ENCODE results near the gene LIM2. TPM values are rescaled to one million over a fixed set of nuclear protein-coding genes. Genes with fewer than 3 reads are reported as not detected.

Gene LIM2
- total RNA-seq, 1 donor from 2014 or later, result not detected

DNA sequence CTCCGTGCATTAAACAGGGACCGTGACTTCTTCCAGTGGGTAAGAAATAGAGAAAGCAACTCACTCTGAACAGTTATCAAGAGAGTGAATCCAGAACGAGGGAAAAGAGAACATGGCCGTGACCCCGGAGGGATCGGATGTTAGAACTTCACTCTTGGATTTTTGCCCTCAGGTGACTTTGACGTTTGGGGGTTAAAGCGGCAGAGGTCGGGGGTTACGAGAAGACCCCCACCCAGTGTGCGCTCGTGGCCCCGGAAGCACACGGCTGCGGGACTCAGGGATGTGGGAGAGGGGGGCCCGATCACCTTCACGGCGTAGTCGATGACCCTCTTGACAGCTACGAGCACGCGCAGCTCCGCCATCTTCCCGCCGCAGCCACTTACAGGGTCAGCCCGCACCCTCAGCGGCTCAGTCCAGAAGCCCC, 21.8 kb downstream of the LIM2 start, which contains the start of gene ETFB:
ETFB (minus strand) TSS at position 424 of the 424 bp plus-strand sequence; CDS start at position 362, 62 bp downstream.
- no peak for DNase-seq (ENCODE audit: low read depth)

DNA sequence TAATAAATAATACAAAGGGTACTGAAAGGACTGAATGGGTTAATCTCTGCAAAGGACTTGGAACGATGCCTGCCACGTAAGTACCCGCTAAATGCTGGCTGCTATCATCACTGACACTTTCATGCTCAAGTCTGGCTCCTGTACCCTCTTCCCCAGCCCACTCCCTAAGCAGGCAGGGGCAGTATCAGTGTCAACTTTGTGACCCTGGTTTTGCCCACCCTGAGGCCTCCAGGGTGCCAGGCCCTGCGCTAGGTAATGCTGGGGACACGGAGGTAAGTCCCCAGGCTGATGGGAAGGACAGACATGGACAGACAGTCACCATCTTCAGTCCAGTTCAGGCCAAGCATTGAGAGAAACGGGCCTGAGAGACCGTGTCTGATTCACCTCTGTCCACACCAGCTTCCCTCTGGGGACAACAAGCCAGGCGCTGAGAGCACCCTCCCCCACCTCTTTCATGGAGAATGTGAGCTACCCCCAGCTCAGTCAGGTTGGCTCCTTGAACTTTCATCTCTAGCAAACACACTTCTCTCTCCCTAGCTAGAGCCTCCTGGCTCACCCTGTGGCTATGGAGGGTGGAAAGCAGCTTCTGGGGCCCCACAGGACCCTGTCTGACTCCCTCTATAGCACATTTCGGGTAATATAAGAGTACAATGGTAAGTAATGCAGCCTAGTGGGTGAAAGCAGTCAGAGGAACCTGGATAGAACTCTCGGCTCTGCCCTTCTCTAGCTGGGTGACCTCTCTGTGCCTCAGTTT, 22.4 kb downstream of the LIM2 start:
- peak; percentile 45 for DNase-seq (ENCODE audit: low read depth)

DNA sequence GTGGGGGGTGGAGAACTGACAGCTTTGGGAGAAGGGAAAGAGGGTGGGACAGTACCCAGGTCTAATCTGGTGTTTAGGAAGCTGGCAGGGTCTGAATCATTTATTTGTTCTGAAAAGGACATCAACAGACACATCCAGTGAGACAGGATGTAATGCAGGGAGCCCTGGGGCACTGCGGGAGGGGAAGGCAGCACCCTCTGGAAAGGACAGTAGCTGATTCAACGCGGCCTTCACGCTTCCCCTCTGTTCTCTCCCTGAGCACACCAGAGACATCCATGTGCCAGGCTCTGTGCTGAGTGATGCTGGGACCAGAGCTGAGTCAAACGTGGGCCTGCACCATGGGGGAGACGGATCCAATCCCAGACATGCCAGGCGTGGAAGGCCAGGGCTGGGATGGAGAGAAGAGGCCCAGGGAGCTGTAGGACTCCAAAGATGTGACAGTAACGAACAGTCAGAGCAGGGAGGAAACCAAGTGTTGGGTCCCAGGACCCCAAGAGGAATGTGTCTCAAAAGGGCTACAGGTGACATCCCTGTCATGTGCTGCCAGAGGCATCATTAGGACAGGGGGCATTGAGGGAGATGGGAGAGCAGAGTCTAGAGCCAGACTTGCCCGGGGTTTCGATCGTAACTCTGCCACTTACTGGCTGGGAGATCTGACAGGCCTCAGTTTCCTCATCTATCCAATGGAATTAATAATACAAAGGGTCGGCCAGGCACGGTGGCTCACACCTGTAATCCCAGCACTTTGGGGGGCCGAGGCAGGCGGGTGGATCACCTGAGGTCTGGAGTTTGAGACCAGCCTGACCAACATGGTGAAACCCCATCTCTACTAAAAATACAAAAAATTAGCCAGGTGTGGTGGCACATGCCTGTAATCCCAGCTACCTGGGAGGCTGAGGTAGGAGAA, 23.3 kb downstream of the LIM2 start:
- no peak for DNase-seq (ENCODE audit: low read depth)

DNA sequence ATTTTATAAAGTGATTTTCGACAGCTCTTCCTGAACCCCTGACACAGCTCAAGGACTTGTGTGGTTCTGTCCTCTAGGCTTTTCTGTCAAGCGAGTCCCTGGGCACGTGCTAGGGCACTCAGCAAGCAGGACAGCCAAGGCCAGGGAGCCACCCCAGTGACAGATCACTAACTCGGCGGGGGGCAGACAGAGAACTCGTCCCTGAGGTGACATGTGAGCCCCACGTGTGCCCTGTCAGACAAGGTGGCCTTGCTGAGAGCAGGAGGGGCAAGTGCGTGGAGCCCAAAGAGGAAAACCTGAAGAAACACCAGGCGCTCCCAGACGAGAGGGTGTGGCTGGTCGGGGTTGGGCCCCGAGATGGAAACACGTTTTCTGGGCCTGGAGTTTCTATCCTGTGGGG, 26.5 kb downstream of the LIM2 start:
- DNase-seq (ENCODE audit: low read depth), result no peak

DNA sequence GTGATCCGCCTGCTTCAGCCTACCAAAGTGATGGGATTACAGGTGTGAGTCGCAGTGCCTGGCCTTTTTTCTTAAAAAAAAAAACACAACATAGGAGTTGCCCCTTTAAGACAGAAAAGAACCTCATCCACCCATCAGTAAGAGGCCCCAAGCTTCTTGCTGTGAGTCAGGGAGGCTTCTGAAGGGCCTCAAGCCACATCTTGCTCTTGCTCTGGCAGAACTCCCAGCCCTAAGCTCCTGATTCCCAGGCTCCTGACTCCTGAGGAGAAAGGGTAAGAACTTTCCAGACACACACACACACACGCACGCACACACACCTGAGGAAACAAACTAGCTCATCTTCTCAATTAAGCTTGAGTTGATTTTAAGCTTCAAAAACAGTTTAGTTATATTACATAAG, 28.5 kb downstream of the LIM2 start:
- peak; percentile 43 for DNase-seq (ENCODE audit: low read depth)

DNA sequence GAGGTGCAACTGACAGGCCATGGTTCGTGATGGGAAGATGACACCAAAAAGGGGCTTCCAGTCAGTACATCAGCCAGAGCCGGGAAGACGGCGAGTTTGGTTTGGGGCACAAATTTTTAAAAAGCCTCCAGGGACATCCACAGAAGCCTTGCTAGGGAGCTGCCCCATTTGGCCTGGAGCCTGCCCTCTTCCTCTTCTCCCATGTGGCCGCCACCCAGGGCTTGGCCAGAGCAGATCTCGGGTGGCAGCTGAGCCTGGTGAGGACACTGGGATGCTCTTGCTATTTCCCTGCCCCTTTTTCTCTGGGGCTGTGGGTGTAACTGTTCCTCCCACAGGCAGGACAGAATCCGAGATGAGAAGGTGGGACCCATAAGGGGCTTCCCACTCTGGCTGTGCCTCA, 29.8 kb downstream of the LIM2 start:
- no peak for DNase-seq (ENCODE audit: low read depth)

DNA sequence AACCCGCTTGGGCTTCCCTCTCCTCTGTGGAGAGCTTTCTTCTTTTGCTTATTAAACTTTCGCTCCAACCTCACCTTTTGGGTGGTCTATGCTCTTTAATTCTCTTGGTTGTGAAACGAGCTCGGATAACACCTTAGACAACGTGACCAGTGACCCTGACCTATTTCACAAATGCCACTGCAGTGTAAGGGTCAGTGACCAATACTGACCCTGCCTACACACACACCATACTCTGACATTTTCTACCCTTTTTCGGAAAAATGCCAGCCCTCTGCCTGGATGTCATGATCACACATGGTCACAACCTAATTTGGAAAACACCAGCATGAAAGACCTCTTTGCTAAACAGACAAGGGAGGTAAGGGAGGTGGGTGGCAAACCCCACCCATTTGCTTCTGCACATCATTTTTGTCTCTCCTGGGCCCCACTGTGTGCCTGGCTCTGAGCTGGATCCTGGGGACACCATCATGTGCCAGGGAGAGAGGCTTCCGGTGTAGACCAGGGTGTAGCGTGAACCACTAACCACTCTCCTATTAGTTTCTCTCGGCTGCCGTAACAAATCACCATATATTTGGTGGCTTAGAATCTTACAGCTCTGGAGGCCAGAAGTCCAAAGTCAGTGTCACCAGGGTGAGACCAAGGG, 31.5 kb downstream of the LIM2 start:
- no peak for DNase-seq (ENCODE audit: low read depth)

DNA sequence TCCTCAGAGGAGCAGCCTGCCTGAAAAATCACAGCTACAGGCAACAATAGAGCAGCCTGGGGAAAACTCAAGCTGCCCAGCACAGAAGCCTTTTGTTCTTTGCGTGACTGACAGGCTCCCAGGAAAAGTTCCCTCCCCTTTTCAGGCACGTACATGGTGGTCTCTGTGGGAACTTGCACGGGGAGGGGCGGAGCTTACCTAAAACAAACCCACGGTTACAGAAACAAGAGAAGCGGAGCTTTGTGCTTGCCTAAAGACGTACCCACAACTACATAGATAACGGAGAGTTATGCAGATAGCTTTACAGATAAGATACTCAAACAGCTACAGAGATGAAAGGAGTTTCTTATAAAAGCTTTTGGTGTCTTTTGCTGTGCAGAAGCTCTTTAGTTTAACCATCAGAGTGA, 33.0 kb downstream of the LIM2 start:
- DNase-seq (ENCODE audit: low read depth), result no peak

DNA sequence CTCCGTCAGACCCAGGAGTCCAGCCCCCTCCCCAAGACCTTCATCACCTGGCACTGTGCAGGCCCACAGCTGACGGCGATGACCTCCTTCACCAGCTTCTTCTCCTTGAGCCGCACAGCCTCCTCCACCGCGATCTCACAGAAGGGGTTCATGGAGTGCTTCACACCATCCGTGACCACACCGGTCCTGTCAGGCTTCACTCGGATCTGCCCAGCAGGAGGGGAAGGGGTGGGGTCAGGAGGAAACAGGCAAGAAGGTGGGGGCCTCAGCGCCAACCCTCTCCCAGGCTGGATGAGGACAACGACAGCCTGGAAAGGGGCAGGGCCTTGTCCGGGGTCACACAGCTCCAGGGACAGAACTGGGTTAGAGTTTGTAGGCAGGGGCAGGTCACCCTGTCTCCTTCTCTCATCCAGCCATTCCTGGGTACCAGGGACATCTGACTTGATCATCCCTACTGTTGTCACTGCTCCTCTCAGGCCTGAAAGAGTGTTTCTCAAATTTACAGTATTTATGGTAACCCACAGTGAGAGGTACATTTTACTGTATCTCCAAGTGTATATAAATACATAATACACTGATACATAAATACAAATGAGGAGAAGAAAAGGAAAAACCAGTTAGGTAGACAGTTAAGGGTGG, 33.6 kb downstream of the LIM2 start:
- DNase-seq (ENCODE audit: low read depth), result no peak

DNA sequence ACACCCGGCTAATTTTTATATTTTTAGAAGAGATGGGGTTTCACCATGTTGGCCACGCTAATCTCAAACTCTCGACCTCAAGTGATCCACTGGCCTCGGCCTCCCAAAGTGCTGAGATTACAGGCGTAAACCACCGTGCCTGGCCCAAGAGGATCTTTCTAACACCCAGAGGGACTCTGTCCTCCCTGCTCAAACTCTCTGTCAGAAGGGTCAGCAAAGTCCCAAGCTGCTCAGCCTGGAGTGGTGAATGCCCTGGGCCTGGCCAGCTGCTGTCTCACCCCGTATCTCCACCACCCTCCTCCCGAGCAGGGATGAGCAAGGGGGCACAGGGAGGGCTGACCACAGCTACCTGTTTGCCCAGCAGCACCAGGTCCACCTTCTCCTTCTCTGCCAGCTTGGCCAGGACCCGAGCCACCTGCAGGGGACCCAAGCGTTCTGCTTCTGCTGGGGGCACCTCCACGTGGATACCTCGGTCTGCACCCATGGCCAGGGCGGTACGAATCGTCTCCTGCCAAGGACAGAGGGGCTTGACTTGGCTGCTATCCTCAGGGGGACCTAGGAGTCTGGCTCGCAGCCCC, 34.9 kb downstream of the LIM2 start:
- no peak for DNase-seq (ENCODE audit: low read depth)

DNA sequence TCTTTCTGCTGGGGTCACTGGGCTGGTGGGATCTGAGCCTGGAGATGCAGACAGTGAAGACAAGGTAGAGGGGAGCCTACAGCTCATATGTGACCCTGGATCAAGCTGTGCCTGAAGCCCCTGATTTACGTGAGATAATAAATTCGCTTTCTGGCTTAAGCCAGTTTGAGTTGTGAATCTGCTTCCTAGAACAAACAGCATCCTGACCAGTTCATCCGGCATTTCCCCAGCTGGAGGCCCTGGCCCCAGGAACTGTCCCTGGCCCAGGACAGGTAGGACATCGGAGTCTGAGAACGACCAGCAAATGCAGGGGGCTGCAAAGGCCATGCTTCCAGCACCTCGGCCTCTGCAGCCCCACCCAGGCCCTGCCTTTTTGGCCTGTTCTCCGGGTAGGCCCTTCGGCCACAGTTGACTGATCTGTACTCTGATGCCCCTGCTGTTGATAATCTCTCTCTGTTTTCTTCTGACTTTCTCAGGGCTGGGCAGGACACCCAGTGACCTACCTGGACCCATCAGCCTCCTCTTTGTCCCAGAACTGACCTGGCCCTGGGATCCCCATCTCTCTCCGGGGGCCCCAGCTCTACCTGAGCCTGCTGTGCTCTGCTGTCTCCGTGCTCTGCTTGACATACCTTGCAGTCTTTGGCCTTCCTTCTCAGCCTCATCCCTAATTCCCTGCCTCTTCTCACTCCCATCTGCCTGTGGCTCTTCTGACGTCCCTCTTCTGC, 36.3 kb downstream of the LIM2 start:
- no peak for DNase-seq (ENCODE audit: low read depth)

DNA sequence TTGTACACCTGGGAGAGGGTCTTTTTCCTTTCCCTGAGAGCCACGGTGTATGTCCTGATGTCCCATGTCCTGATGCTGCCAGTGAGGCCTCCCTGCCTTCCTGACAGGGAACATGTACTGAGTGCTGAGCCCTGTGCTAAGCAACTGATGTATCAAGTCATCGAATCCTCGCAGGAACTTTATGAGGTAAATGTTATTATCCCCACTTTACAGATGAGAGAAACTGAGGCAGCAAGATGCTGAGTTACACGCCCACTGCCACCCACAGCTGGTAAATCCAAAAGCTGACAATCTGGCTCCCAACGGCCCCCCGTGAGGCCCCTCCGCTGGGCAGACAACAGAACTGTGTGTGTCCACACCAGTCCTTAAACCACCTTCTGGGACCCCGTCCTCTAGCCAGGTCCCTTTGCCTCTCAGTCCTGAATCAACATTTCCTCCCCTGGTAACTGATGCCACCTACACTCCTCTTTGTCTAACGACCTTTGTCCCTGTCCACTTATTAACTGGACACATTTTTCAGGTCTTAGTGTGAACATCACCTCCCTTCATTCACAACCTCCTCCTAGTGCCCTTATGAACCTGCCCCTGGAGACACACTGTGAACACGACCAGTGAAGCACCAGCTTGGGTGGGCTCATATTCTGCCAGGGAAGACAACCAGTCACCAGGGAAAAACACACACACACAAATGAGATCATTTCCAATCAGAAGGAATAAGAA, 40.4 kb downstream of the LIM2 start:
- DNase-seq (ENCODE audit: low read depth), result no peak

DNA sequence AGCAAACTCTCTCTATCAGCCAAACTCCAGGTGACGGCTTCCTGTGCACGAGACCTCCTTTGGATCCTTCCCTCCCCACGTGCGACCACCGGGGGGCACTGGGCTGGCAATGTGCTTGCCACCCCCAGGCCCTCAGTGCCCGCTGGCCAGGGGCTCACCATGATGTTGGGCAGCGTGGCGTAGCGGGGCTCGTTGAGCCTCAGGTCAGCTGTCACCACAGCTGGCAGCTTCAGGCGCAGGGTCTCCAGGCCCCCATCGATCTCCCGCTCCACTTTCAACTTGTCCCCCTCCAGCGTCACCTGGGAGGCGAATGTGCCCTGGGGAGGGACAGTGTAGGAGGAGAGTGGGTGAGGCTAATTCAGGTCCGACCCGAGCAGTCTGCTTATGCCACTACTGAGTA, 41.0 kb downstream of the LIM2 start:
- no peak for DNase-seq (ENCODE audit: low read depth)

DNA sequence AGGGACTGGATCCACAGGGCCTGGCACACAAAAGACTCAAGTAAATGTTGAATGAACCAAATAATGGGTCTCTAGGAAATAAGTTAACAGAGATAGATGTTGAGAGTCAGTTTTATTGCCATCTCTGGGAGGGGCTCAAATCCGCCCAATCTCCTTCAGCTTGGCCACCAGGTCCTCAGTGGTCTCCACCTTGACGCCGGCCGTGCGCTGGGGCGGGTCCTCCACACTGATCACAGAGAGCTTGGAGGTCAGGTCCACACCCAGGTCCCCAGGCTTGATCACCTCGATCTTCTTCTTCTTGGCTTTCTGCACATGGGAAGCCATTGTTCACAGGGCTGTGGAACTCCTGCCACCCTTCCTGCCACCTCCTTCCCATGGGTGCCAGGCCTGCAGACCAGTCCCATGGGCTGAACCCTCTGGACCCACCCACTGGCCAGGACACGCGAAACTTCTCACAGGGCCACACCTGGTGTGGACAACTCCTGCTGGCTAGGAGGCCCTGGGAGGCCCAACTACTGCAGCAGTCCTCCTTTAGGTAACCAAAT, 42.6 kb downstream of the LIM2 start:
- DNase-seq (ENCODE audit: low read depth), result no peak

DNA sequence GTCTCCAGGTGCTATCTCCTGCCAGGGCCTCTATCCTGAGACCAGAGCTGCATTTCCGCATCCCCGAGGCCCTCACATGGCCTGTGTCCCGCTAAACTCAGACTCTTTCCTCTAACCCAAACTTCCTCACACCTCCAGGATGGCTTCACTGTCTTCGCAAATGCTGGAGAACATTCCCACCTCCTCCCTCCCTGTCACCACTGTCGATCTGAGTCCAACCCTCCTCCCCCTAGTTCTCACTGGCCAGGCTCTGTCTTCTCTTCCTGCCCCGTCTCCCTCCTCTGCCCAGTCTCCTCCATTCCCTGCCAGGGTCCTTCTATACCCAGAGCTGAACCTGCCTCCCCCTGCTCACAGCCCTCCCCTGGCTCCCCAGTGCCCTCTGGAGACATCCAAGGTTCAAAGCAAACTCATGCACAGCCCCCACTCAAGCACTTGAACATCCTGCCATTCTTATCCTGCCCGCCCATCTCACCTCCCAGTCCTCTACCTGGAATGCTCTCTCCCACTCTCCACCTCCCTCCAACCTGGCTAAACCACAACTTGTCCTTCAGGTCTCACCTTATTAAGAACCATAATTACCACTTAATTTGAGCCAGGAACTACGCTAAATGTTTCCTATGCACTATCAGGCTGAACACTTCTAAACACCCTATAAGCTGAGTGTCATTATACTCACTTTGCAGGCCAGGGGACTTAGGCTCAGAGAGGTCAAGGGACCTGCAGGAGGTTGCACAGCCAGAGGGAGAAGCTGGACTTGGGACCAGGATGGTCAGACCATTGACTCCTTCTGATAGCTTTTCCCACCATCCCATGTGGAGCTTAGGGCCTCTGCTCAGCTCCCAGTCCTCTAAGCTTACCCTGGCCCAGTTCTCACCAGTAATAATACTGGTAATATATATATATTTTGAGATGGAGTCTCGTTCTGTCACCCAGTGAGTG, 44.9 kb downstream of the LIM2 start:
- no peak for DNase-seq (ENCODE audit: low read depth)

DNA sequence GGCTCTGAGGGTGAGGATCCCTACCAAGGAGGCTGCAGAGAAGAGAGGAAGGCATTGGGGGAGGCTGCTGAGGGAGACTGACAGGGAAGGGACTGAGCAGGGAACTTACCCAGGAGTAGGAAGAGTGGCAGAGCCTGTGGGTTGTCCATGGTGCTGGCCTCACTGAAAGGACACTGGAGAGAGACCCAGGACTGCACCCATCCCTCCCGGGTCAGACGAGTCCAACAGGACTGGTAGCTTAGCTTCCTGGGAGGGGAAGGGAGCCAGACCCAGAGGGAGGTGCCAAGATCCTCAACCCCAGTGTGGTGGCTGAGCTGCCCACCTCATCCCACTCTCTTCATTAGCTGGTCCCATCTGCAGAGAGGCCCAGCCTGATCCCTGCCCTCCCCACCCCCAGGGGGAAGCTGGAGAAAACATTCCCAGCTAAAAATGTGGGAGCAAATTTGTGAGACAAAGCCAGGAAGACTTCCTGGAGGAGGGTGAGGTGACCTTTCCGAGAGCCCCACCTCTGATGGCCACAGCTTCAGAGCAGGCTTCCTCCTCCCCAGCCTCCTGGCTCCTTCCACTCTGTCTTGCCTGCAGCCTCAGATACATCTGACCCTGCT, 45.7 kb downstream of the LIM2 start, which contains the start of gene VSIG10L:
VSIG10L (minus strand) TSS at position 164 of the 605 bp plus-strand sequence; CDS start at position 149, 15 bp downstream.
- no peak for DNase-seq (ENCODE audit: low read depth)

DNA sequence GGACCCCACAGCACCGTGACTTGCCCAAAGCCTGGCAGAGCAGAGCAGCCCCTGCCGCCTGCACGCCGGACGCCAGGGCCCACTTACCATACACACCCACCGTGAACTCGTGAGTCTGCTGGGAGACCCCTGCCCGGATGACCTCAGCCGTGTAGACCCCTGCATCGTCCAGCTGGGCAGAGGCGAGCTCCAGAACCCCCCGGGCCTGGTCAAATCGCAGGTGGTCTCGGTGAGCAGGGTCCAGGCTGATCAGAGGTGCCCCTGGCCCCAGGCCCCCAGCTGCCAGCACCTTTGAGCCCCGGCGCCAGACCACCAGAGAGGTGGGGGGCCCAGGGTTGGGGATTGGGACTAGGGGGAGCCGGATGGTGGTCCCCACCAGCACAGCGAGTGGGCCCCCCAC, 46.7 kb downstream of the LIM2 start:
- DNase-seq (ENCODE audit: low read depth), result no peak

Data from renal cortical epithelial cell (primary cell).